ENCODE results near the gene SFMBT1. TPM values are rescaled to one million over a fixed set of nuclear protein-coding genes. Genes with fewer than 3 reads are reported as not detected.

SFMBT1 gene
- total RNA-seq, 1 donor = 11.6 TPM

DNA sequence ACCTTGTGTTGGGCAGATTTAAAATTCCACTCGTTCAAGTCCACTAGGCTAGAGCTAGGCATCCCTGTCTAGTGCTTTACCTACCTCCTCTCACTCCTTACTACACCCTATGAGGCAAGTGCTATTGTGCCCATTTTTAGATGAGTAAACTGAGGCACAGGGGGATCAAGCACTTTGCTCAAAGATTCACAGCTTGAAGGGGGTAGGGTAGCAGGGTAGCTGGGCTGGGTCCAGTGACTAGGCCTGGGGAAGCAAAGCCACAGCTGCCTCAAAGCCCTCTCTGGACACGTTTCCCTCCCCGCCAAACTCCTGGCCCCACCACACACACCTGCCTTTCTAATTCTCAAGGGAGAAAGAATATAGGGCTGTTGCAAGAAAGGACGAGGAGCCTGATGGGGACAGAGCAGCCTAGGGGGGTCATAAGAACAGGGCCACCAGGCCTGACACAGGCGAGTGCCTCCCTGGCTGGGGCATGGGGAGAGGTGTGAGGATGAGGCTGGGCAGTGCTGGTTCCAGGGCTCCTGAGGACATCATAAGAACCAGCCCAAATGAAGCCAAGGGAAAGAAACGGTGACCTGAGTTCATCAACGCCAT is 34.8 kb upstream of the SFMBT1 start:
- H3K4me1 ChIP-seq (ENCODE audit: insufficient read depth, low read length) = peaks cover 11% of the 10 kb centered on the region
- DNase-seq (ENCODE audit: insufficient read length, low spot score, missing footprints) = no peak
- no peak overlapping the region for H3K4me2 ChIP-seq (ENCODE audit: insufficient read depth, low read length)
- no peak overlapping the region for H3K27ac ChIP-seq (ENCODE audit: low read depth, low read length)
- H3K79me2 ChIP-seq (ENCODE audit: insufficient read depth, low read length) = no peaks in the 10 kb centered on the region
- no peaks in the 10 kb centered on the region for H3K27me3 ChIP-seq (ENCODE audit: insufficient read depth, low read length)
- no peaks in the 10 kb centered on the region for H4K20me1 ChIP-seq (ENCODE audit: insufficient read depth, low read length)
- H3K9me3 ChIP-seq (ENCODE audit: low read depth, low read length) = no peaks in the 10 kb centered on the region
- no peak overlapping the region for H3K4me3 ChIP-seq (ENCODE audit: insufficient read depth, low read length)
- H3K36me3 ChIP-seq (ENCODE audit: insufficient read depth, low read length) = no peaks in the 10 kb centered on the region
- TF ChIP-seq, protein P1, sequence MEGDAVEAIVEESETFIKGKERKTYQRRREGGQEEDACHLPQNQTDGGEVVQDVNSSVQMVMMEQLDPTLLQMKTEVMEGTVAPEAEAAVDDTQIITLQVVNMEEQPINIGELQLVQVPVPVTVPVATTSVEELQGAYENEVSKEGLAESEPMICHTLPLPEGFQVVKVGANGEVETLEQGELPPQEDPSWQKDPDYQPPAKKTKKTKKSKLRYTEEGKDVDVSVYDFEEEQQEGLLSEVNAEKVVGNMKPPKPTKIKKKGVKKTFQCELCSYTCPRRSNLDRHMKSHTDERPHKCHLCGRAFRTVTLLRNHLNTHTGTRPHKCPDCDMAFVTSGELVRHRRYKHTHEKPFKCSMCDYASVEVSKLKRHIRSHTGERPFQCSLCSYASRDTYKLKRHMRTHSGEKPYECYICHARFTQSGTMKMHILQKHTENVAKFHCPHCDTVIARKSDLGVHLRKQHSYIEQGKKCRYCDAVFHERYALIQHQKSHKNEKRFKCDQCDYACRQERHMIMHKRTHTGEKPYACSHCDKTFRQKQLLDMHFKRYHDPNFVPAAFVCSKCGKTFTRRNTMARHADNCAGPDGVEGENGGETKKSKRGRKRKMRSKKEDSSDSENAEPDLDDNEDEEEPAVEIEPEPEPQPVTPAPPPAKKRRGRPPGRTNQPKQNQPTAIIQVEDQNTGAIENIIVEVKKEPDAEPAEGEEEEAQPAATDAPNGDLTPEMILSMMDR (IDR thresholded peaks at IDR 0.05; ENCODE audit: extremely low read depth, low read depth, low read length) = no peak
- no peak overlapping the region for H2AFZ ChIP-seq (ENCODE audit: low read length)

DNA sequence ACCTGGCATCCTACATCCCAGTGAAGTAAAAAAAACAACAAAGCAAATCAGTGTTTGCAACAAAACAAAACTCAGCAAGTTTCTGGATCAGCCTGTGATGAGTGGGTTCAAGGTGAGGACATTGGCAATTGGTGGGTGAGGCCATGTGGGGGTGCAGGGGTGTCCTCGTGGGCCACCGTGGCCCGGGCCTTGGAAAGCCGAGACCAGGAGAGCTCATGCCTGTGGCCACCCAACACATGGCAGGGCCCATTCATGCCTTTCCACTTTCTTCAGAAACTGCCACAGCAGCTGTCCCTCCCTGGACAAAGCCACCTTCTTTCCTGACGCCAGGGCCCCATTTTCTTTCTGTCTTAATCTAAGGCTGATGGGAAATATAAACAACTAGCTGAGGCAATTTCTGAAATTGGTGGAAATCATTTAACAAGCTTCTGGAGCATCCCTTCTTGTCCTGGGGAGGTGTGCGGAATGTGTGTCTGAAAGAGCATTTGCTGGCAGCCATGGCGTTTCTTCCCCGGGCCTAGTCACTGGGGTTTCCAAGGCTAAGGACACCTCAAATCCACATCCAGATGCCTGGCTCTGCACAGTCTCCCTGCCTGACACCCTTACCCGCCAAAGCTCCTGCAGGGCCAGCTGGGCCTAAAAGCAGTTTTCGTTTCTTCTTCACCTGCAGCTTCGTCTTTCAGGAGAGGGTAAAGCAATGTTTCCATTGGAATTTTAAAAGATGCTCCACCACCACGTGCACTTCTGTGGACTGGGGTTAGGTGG is 34.1 kb upstream of the SFMBT1 start:
- H3K4me2 ChIP-seq (ENCODE audit: insufficient read depth, low read length) = no peak overlapping the region
- no peaks in the 10 kb centered on the region for H3K9me3 ChIP-seq (ENCODE audit: low read depth, low read length)
- no peak overlapping the region for H3K4me3 ChIP-seq (ENCODE audit: insufficient read depth, low read length)
- H3K27me3 ChIP-seq (ENCODE audit: insufficient read depth, low read length) = no peaks in the 10 kb centered on the region
- no peaks in the 10 kb centered on the region for H4K20me1 ChIP-seq (ENCODE audit: insufficient read depth, low read length)
- no peak overlapping the region for H3K27ac ChIP-seq (ENCODE audit: low read depth, low read length)
- no peak for DNase-seq (ENCODE audit: insufficient read length, low spot score, missing footprints)
- TF ChIP-seq, protein P1 (IDR thresholded peaks at IDR 0.05; ENCODE audit: extremely low read depth, low read depth, low read length) = no peak
- H3K4me1 ChIP-seq (ENCODE audit: insufficient read depth, low read length) = peaks cover 11% of the 10 kb centered on the region
- no peaks in the 10 kb centered on the region for H3K36me3 ChIP-seq (ENCODE audit: insufficient read depth, low read length)
- H2AFZ ChIP-seq (ENCODE audit: low read length) = no peak overlapping the region
- no peaks in the 10 kb centered on the region for H3K79me2 ChIP-seq (ENCODE audit: insufficient read depth, low read length)

DNA sequence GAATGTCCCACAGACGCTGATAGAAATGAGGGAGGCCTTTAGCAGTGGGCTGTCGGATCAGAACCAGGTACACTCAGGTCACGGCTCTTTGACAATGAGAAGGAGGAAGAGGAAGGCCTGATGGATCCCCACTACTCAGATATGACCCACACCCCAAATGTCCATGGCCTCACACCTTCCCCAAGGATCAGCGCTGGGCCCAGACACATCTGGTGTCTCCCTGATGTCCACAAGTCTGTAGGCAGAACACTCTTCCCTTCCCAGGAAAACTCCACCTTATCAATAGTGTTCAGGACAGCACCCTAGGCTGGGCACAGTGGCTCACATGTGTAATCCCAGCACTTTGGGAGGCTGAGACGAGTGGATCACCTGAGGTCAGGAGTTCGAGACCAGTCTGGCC is 33.3 kb upstream of the SFMBT1 start:
- Histone ChIP-seq H4K20me1 (ENCODE audit: insufficient read depth, low read length) (no peaks in the 10 kb centered on the region), H3K36me3 (ENCODE audit: insufficient read depth, low read length) (no peaks in the 10 kb centered on the region), H3K9me3 (ENCODE audit: low read depth, low read length) (no peaks in the 10 kb centered on the region), H3K27me3 (ENCODE audit: insufficient read depth, low read length) (no peaks in the 10 kb centered on the region), H3K27ac (ENCODE audit: low read depth, low read length) (no peak overlapping the region), H3K4me1 (ENCODE audit: insufficient read depth, low read length) (peaks cover 8% of the 10 kb centered on the region), H2AFZ (ENCODE audit: low read length) (no peak overlapping the region), H3K4me3 (ENCODE audit: insufficient read depth, low read length) (no peak overlapping the region), H3K79me2 (ENCODE audit: insufficient read depth, low read length) (no peaks in the 10 kb centered on the region), H3K4me2 (ENCODE audit: insufficient read depth, low read length) (no peak overlapping the region)
- no peak for DNase-seq (ENCODE audit: insufficient read length, low spot score, missing footprints)
- TF ChIP-seq, protein P1 (IDR thresholded peaks at IDR 0.05; ENCODE audit: extremely low read depth, low read depth, low read length) = no peak

DNA sequence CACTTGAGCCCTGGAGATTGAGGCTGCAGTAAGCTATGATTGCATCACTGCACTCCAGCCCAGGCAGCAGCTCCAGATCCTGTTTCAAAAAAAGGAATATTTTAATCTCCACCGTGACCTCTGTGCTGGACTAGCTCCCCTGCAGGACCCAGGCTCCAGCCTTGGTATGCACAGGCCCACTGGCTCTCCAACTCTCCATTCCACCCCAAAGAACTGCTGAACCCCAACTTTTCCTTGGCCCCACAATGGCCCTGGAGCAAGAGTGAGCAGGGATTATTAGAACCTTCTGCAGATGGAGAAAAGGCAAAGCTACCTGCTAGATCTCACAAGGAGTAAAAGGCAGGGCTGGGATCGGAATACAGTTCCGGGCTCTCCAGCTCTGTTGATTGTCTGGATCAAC is 32.8 kb upstream of the SFMBT1 start:
- no peaks in the 10 kb centered on the region for H3K36me3 ChIP-seq (ENCODE audit: insufficient read depth, low read length)
- no peak overlapping the region for H3K4me3 ChIP-seq (ENCODE audit: insufficient read depth, low read length)
- H3K79me2 ChIP-seq (ENCODE audit: insufficient read depth, low read length) = no peaks in the 10 kb centered on the region
- no peak for DNase-seq (ENCODE audit: insufficient read length, low spot score, missing footprints)
- H3K9me3 ChIP-seq (ENCODE audit: low read depth, low read length) = no peaks in the 10 kb centered on the region
- H3K27me3 ChIP-seq (ENCODE audit: insufficient read depth, low read length) = no peaks in the 10 kb centered on the region
- H3K27ac ChIP-seq (ENCODE audit: low read depth, low read length) = no peak overlapping the region
- no peak overlapping the region for H3K4me2 ChIP-seq (ENCODE audit: insufficient read depth, low read length)
- no peak overlapping the region for H2AFZ ChIP-seq (ENCODE audit: low read length)
- H4K20me1 ChIP-seq (ENCODE audit: insufficient read depth, low read length) = no peaks in the 10 kb centered on the region
- H3K4me1 ChIP-seq (ENCODE audit: insufficient read depth, low read length) = peaks cover 3% of the 10 kb centered on the region
- TF ChIP-seq, protein P1 (IDR thresholded peaks at IDR 0.05; ENCODE audit: extremely low read depth, low read depth, low read length) = no peak

All from osteoblast (primary cell).